Gastrocnemius medialis (tissue), 4 donors: ENCODE data around the gene EEF1AKMT2.

Source experiments
- CTCF ChIP-seq, 5 experiments: fragments of 450-650 bp in 3 of 5; fragments of 200-600 bp in 2 of 5; sonication (generic) in 2 of 5; IDR thresholded peaks in 4 of 5; conservative IDR thresholded peaks in 1 of 5; 1 replicate in 4 of 5; 2 replicates in 1 of 5; pipeline ENCODE4 v1.5.1; 2016 to 2019; ENCODE audit warnings: antibody characterized with exemption in 5 of 5, mild to moderate bottlenecking in 3 of 5, moderate library complexity in 3 of 5
- POLR2A ChIP-seq, 2 donors: fragments of 450-650 bp; IDR thresholded peaks; one replicate each; pipeline ENCODE4 v1.6.1; 2017; ENCODE audit warnings: antibody characterized with exemption in 2 of 2, mild to moderate bottlenecking in 2 of 2, moderate library complexity in 2 of 2

GRCh38 chr10:124728071-124728829 is 63.4 kb downstream of the EEF1AKMT2 start:
- no peak for TF ChIP-seq CTCF (IDR thresholded peaks at IDR 0.05 in 4 of 5, conservative IDR thresholded peaks at IDR 0.05 in 1 of 5)
- TF ChIP-seq POLR2A (IDR thresholded peaks at IDR 0.05) = peak; percentile 32 to 67
